CD4-positive, alpha-beta T cell treated with Interleukin-1 beta for 1 hour (primary cell): ENCODE data around the gene BCKDHB.
"Not testable (repeated sequence)": the region's sequence is repeated elsewhere in the genome, so short reads cannot be mapped to it uniquely, and the experiment has no call there.

Experiments used
- DNase-seq, 2 donors: peaks; one replicate each; pipeline ENCODE4 v3.0.0-alpha.2; 2020 to 2022

BCKDHB gene

DNA sequence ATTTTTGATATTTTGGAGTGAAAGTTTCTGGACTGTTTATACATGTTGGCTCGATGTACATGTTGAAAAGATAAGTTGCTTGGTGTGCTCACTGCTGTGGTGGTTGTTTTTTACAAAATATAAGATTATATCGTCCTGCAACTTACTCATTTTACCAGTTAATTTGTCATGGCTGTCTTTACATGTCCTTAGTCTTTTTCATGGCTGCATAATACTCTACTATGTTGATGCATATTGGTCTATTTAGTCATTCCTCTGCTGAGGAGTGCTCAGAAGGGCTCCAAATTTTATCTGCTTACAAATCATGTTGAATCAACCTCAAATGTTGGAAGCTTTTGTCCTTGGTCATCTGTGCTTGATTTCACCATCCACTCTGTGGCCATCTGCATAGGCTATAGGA, 164.6 kb downstream of the BCKDHB start:
- DNase-seq: no peak

GRCh38 chr6:80272988-80273387, 166.5 kb downstream of the BCKDHB start:
- no peak for DNase-seq

DNA sequence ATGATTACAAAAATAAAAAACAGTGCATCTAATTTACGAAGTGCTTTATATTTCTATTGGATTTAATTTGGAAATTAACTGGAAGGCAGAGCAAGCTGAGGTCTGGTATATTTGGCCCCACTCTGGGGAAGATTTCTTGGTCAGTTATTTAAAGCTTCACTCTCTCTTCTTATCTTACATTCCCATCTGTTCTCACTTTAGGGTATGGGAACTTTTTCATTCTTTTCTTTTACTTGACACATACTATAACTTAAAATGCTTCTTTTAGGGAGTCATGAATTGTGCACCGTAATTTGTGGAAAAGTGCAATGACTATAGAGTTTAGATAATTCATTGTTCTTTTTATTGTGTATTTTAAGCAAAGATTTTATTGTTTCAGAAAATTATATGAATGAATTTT, 170.4 kb downstream of the BCKDHB start:
- DNase-seq: no peak

- DNase-seq: no peak
These were observed 171.0 kb downstream of the BCKDHB start for GRCh38 chr6:80277501-80277900.

- DNase-seq: no peak
These were observed 174.0 kb downstream of the BCKDHB start for GRCh38 chr6:80280262-80281010.

- no peak for DNase-seq
These were observed 176.6 kb downstream of the BCKDHB start for GRCh38 chr6:80282913-80283554.

DNA sequence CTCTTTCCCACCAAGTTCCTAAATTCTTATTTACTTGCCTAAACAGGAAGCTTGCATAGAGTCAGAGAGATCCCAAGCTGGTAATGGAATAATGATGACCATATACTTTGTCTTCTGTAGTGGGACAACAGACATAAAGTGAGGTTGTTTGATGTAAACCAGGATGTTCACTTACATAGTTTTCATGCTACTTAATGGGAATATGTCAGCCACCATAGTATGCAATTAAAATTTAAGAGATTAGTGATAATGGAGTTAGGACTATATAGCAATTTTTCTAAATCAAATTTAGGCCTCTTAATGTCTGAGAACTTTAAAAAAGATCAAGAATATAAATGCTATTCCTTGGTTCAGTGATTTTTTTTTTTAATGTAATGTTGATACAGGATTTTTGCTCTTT, 180.6 kb downstream of the BCKDHB start:
- no peak for DNase-seq

DNA sequence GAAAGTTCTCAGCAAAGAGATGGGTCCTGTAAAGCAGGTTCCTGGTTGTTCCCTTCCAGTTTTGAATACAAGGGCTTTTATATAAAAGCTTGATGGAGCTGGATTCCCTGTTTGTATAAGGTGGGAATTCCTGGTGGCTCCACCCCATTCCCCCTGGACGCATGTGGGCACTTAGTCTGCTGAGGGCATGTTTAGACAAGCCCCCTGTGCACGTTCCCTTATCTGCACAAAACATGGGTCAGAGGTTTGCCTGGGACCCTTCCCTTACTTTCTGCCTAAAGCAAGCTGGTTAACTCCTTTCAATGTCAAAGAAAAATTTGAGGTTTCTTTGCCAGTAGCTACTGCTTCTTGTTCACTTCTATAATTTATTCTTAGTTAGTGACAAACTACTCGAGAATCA, 181.1 kb downstream of the BCKDHB start:
- DNase-seq: no peak

- DNase-seq: no peak
These were observed 183.3 kb downstream of the BCKDHB start for GRCh38 chr6:80289727-80290126.

GRCh38 chr6:80294531-80294930, 188.1 kb downstream of the BCKDHB start:
- DNase-seq: not testable (repeated sequence)

- DNase-seq: no peak
These were observed 196.2 kb downstream of the BCKDHB start for GRCh38 chr6:80302716-80303115.

DNA sequence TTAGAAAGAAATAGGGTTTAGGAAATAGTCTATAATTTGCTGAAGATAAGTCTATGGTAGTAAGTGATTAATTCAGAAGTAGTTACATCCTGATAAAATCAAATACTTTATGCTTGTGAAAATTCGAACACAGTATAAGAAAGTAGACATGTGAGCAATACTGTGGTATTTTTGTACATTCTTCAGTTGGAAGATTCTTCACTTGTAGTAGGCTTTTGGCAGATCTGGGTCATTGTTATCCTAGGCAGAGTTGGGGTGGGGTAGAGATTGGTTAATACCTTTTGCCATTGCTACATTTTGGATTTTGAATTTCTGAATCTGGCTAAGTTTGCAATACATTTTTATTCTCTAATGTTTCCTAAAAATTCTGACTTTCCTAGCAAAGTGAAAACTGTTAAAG, 197.5 kb downstream of the BCKDHB start:
- no peak for DNase-seq

DNA sequence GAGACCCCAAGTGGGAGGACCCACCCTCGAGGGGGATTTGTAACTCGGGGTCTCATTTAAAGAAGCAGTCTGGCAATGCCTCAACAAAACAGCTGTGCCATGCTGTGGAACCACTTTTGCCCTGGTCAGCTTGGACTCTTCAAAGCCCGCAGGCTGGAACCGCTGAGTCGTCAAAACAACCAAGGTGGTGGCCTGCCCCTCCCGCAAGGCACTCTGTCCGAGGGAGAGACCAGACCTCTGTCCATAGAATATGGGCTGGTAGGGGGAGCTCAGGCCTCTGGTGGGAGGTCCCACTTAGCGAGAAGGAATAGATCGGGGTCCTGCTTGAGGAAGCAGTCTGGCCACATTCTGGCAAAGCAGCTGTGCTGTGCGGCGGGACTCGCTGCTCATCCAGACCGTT, 208.1 kb downstream of the BCKDHB start:
- no peak for DNase-seq

DNA sequence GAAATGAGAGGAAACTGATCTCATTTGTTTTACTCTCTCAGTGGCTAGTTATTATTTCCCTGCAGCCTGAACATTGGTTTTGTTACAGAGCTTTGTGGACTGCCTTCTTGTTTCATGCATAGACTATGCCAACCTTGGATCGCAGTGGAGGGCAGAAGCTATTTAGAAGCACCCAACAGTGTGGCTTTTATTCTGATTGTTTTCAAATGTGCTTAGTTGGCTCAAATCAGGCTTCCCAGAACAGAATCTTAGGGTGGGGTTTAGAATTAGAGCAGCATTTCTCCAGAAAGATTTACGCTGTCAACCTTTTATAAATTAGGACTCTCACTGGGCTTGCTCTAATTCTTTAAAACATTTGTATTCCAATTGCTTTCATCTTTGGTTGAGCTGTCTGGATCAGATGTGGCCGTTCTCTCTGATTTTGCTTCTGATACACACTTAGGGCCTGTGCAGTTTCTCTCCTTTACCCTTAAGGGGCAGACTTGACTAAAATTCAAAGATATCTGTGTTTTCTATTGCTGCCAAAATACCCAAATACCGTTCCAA, 210.3 kb downstream of the BCKDHB start:
- DNase-seq: no peak

- no peak for DNase-seq
These were observed 212.7 kb downstream of the BCKDHB start for GRCh38 chr6:80319196-80319595.

GRCh38 chr6:80321011-80321410, 214.5 kb downstream of the BCKDHB start:
- DNase-seq: no peak

GRCh38 chr6:80325742-80326141, 219.3 kb downstream of the BCKDHB start:
- DNase-seq: no peak

DNA sequence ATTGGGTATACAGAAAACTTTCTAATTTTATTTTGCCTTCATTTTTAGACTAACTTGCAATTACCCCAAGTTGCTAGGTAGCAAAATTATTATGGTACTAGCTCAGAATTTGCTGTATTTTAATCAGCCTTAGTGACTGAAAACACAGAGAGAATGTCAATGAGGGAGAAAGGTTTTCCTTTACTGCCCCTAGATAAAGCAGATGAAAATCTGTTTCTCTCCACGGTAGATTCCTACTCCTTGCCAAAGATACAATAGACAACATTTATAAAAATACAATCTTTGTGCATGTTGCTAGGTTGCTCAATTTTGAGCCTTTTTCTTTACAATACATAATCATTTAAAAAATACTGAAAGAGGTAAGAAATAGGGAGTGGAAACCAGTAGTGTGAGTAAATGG, 222.2 kb downstream of the BCKDHB start:
- DNase-seq: no peak

DNA sequence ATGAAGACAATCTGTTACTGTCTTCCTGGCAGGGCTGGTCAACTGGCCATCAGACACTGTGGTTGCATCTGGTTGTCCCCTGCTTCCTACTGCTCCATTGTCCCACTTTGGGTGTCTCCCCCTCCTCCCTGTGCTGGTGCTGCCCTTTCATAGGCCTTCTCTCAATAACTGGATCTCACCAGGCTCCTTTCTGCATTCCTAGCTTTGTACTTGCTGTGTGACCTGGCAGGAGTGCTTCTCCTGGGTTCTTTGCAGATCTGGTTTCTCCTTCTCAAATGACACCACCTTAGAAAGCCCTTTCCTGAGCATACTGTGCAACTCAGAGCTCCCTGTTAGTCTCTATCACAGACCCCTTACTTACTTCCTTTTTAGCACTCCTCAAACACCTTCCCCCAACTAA, 223.0 kb downstream of the BCKDHB start:
- no peak for DNase-seq

DNA sequence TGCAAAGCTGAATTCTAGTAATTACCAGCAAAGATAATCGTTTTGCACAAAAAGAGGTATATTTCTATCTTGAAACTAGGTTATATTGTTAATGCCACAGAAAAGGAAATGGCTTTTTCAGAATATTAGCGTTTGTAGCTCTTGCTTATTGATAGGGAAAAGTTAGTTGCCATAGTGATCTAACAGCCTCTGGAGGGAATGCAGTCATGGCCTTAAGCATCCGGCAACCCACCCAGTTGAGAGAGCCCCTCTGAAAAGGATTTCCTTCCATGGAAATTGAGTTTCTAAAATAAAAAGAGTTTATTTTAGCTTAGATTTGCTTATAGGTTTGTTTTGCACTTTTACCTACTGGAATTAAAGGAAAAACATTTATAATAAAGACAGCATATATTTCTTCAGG, 224.5 kb downstream of the BCKDHB start:
- no peak for DNase-seq

DNA sequence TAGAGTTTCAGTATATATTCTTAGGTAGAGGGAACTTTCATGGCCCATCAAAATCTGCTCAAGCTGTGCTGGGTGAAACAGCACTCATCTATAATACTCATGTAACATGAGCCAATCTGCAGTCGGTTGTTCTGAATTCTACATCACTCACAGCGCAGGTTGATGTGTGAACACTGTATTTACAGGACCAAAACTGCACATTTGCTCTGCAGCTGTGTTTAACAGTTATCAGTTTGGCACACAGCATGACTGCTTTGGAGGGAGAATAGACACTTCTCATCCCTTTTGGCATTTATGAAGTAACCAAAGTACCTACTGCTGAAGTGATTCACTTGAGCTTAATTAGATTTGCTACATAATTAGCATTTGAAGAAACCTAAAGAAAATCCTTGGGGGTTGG, 225.1 kb downstream of the BCKDHB start:
- no peak for DNase-seq

DNA sequence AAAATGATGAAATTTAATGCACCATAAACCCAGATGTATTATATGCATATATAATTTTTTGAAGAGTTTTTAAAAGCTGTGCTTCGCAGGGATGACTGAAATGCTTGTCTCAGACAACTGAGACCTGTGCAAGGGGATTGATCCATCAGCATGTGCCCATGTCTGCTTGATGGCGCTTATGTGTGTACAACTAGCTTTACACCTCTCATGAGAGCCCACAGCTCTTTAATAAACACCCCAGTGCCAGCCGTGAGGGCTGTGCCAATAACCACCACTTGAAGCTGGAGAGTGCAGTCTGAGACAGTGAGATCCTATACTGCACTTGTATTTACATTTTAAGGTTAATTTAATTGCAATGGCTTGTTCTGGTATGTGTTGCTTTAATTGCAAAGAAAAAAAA, 225.5 kb downstream of the BCKDHB start:
- no peak for DNase-seq

GRCh38 chr6:80333342-80333741, 226.9 kb downstream of the BCKDHB start:
- no peak for DNase-seq

DNA sequence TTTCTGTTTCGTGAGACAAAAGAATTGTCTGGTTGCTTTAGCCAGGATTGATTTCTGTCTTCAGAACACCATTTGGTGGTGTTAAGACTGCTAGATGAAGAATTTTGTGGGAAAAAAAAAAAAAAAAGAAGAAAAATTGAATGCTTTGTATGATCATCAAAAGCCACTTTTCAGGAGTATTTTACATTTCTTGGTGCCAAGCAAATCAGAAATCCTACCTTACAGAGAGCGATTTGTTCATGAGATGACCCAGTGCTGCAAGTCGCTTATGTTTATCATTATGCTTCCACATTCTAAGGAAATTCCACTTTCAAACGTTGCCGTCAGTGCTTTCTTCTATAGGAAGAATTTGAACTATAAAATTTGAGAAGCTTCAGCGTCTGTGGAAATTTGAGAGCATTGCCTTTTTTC, 228.7 kb downstream of the BCKDHB start:
- DNase-seq: no peak

GRCh38 chr6:80336911-80337310, 230.4 kb downstream of the BCKDHB start:
- no peak for DNase-seq
